Placental epithelial cell (primary cell): ENCODE data around the gene TMEM171. TPM values are rescaled to one million over a fixed set of nuclear protein-coding genes. Genes with fewer than 3 reads are reported as not detected.

ENCODE experiments used
- total RNA-seq: library from RNA; depleted of rRNA; stranded (reverse); fragments of >200 nt; gene quantifications from 2 replicates; pipeline ENCODE4 v1.2.3, GENCODE V29; 2012

The TMEM171 gene, protein sequence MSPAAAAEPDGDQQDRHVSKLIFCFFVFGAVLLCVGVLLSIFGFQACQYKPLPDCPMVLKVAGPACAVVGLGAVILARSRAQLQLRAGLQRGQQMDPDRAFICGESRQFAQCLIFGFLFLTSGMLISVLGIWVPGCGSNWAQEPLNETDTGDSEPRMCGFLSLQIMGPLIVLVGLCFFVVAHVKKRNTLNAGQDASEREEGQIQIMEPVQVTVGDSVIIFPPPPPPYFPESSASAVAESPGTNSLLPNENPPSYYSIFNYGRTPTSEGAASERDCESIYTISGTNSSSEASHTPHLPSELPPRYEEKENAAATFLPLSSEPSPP
- 0.39 and 3.1 TPM in 2 replicates for total RNA-seq

DNA sequence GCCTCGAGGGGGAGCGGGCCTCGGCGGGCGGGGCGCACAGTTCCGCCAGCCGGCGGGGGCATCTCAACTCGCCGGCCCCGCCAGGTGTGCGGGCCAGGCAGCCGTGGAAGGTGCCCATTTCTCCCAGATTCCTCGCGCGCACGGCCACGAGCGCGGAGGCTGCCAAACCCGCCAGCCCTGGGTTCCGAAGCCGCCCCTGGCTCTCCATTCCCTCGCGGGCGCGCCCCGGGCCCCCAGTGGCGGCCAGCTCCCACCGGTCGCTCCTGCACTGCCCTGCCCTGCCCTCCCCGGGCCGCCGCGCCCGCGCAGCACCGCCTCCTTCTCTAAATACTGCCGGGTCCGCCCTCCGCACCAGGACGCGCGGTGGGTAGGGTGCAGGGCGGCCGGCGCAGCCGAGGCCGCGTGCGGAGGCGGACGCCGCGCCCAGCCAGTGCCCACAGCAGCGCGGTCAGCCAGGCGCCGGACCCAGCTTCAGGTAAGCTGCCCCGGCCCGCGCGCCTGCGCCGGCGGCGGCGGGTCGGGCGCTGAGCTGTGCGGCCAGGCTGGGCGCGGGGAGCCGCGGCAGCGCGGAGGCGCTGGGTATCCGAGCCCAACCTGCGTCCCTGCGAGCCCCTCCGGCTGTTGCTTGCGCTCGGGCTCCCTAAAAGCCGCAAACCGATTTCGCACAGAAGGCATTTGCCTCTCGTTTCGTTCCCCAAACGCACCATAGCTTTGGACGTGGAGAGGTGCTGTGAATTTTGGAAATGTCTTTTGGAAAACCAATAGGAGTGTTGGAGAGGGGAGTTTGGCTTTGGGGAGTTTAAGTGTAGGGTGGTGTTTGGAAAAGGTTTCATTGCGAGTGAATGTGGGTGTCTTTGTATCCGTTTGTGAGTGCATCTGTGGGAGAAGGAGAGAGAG, at the start of gene TMEM171:
TMEM171 (plus strand) TSS at position 354 of the 897 bp plus-strand sequence. CDS start 2,799 bp downstream, outside the sequence.

DNA sequence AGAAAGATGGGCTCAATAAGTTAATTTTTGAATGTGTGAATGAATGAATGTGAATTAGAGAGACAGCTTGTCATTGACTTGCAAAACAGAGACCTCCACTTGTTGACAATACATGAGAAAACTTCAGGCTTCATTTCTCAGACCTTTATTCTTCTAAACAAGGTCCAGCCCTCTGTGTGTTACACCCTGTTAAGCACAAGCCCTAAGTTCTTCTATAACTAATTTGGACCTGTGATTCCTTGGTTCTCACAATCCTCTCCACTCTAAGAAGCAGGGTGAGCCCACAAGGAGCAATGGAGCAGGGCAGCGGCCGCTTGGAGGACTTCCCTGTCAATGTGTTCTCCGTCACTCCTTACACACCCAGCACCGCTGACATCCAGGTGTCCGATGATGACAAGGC, 52.6 kb downstream of the TMEM171 start, which contains the start of gene TMEM174:
TMEM174 (plus strand) TSS at position 243 of the 400 bp plus-strand sequence; CDS start at position 294, 51 bp downstream.

Other genes with a start within 250 kb of the TMEM171 start
- gene FCHO2, start 164.5 kb upstream of the TMEM171 start, total RNA-seq, result 25.5 and 31.1 TPM in 2 replicates
- not detected in 2 replicates for gene TMEM174, start 52.6 kb downstream of the TMEM171 start, total RNA-seq